Central memory CD8-positive, alpha-beta T cell (primary cell): ENCODE results near the gene OR7C1.
"Not testable (repeated sequence)": the region's sequence is repeated elsewhere in the genome, so short reads cannot be mapped to it uniquely, and the experiment has no call there.

ENCODE experiments used
- ATAC-seq: fragments of 150-1000 bp; cut with Tn5 transposase; replicated peaks from 2 replicates; pipeline ENCODE4 v1.10.0; 2022; ENCODE audit warnings: mild to moderate bottlenecking, moderate FRiP score, moderate number of reproducible peaks; ENCODE audit not compliant: poor library complexity, severe bottlenecking; ENCODE audit errors: extremely low read depth
- DNase-seq, 2 donors: peaks; one replicate each; pipeline ENCODE4 v3.0.0; 2021; ENCODE audit warnings: low spot score in 2 of 2
- H3K27ac Mint-ChIP-seq: one replicate; pipeline ENCODE4 v1.8.0; 2022; ENCODE audit warnings: low read depth, mild to moderate bottlenecking, moderate library complexity, mixed read lengths
- H3K27me3 Mint-ChIP-seq: one replicate; pipeline ENCODE4 v1.8.0; 2022; ENCODE audit warnings: mixed read lengths
- H3K36me3 Mint-ChIP-seq: one replicate; pipeline ENCODE4 v1.8.0; 2022; ENCODE audit warnings: mild to moderate bottlenecking, moderate library complexity, mixed read lengths; ENCODE audit not compliant: insufficient read depth
- H3K4me1 Mint-ChIP-seq: one replicate; pipeline ENCODE4 v1.8.0; 2022; ENCODE audit warnings: mixed read lengths
- H3K4me3 Mint-ChIP-seq: one replicate; pipeline ENCODE4 v1.8.0; 2022; ENCODE audit warnings: mild to moderate bottlenecking, moderate library complexity, mixed read lengths
- H3K9me3 Mint-ChIP-seq: one replicate; pipeline ENCODE4 v1.8.0; 2022; ENCODE audit warnings: mixed read lengths

OR7C1 gene

DNA sequence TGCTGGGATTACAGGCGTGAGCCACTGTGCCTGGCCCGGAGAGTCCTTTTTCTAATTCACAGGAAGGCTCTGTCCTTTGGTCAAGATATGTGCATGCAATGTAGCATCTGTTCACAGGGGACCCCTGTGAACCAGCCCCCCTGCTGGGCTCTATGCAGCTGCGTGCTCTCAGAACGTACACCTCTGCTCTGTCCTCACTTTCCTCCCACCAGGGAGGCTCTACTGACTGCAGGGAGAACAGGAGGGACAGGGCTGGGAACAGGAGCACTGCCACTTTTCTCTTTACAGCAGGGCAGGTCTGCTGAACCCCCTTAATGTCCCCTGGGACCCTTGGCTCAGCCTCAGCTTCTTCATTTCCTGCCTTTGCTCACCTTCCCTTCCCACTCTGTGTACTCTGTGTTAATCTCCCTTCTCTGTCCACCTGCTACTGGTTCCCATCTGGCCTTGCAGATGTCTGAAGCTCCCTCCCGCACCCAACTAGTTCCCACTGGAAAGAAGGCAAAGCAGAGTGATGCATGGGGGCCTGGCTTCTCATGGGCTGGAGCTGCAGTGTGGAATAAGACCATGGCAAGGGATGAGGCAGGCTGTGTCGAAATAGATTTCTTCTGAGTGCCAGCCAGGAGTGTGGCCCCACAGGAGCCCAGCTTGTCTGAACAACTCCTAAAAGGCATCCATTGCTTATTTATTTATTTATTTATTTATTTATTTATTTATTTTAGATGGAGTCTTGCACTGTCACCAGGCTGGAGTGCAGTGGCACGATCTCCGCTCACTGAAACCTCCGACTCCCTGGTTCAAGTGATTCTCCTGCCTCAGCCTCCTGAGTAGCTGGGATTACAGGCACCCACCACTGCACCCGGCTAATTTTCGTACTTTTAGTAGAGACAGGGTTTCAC is 63.8 kb downstream of the OR7C1 start:
- ATAC-seq (no peak), DNase-seq (no peak)
- peaks cover 64% of the 10 kb centered on the region for H3K27me3 Mint-ChIP-seq
- H3K4me3 Mint-ChIP-seq = no peak overlapping the region
- H3K36me3 Mint-ChIP-seq = peaks cover 3% of the 10 kb centered on the region
- H3K27ac Mint-ChIP-seq = no peak overlapping the region
- H3K4me1 Mint-ChIP-seq = peaks cover 5% of the 10 kb centered on the region
- no peaks in the 10 kb centered on the region for H3K9me3 Mint-ChIP-seq

- Mint-ChIP-seq H3K9me3 (no peaks in the 10 kb centered on the region), H3K36me3 (peaks cover 7% of the 10 kb centered on the region), H3K27me3 (peaks cover 59% of the 10 kb centered on the region), H3K4me1 (no peaks in the 10 kb centered on the region), H3K4me3 (no peak overlapping the region), H3K27ac (no peak overlapping the region)
- ATAC-seq (no peak), DNase-seq (no peak)
These were observed 64.8 kb downstream of the OR7C1 start for GRCh38 chr19:14770136-14770535.

GRCh38 chr19:14769201-14769600 is 65.8 kb downstream of the OR7C1 start:
- Mint-ChIP-seq H3K36me3 (peaks cover 7% of the 10 kb centered on the region), H3K27me3 (peaks cover 67% of the 10 kb centered on the region), H3K27ac (no peak overlapping the region), H3K4me1 (peaks cover under 1% of the 10 kb centered on the region), H3K9me3 (no peaks in the 10 kb centered on the region), H3K4me3 (no peak overlapping the region)
- DNase-seq (no peak), ATAC-seq (no peak)

- peaks cover 7% of the 10 kb centered on the region for H3K36me3 Mint-ChIP-seq
- no peak overlapping the region for H3K27ac Mint-ChIP-seq
- H3K4me1 Mint-ChIP-seq = peaks cover 6% of the 10 kb centered on the region
- peaks cover 63% of the 10 kb centered on the region for H3K27me3 Mint-ChIP-seq
- ATAC-seq = no peak
- no peak overlapping the region for H3K4me3 Mint-ChIP-seq
- H3K9me3 Mint-ChIP-seq = no peaks in the 10 kb centered on the region
- DNase-seq = no peak
These were observed 67.0 kb downstream of the OR7C1 start for GRCh38 chr19:14768001-14768400.

GRCh38 chr19:14767466-14767971 is 67.5 kb downstream of the OR7C1 start:
- H3K4me3 Mint-ChIP-seq = no peak overlapping the region
- DNase-seq = no peak
- H3K27me3 Mint-ChIP-seq = peaks cover 62% of the 10 kb centered on the region
- H3K36me3 Mint-ChIP-seq = peaks cover 7% of the 10 kb centered on the region
- H3K4me1 Mint-ChIP-seq = peaks cover 6% of the 10 kb centered on the region
- ATAC-seq = no peak
- no peaks in the 10 kb centered on the region for H3K9me3 Mint-ChIP-seq
- H3K27ac Mint-ChIP-seq = no peak overlapping the region

DNA sequence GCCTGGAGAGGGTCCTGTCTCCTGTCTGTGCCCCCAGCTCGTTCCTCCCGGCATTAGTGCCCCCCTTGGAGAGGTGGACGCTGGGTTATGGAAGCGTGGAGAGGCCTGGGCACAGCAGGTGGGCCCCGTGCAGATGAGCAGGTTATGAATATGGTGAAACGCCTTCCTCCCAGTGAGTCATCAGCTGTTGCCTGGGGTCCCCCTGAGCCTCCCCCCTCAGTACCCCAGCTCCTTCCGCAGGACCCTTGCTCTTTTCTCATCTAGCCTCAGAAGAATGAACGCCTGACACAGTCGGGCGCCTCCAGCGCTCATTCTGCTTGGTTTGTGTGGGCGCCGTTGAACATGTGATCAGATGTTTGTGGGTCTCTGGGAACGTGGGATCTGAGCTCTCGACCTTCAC is 69.1 kb downstream of the OR7C1 start:
- not testable (repeated sequence) for DNase-seq, H3K9me3 Mint-ChIP-seq, H3K4me1 Mint-ChIP-seq, ATAC-seq, H3K4me3 Mint-ChIP-seq, H3K36me3 Mint-ChIP-seq, H3K27ac Mint-ChIP-seq
- H3K27me3 Mint-ChIP-seq = peaks cover 72% of the 10 kb centered on the region

DNA sequence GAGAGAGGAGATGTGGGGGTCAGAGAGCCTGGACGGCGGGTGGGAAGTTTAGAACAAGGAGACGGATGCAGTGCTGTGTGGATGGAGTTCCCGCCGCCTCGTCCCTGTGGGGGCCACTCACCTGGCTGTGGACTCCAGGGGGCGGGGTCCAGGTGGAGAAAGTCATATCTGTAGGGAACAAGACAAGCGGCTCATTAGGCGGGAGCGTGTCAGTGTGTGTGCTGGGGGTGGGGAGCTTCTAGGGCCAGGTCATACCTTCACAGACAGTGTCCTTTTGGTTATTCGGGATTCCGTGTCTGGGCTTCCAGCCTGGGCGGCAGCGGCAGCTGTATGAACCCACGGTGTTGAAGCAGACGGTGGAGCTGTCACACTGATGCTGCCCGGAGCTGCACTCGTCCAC is 69.6 kb downstream of the OR7C1 start:
- H3K4me1 Mint-ChIP-seq, H3K27ac Mint-ChIP-seq, H3K9me3 Mint-ChIP-seq, H3K36me3 Mint-ChIP-seq, H3K4me3 Mint-ChIP-seq, ATAC-seq, DNase-seq: not testable (repeated sequence)
- H3K27me3 Mint-ChIP-seq = peaks cover 73% of the 10 kb centered on the region

GRCh38 chr19:14764401-14764800 is 70.6 kb downstream of the OR7C1 start:
- DNase-seq (no peak), ATAC-seq (no peak)
- Mint-ChIP-seq H3K27me3 (peaks cover 71% of the 10 kb centered on the region), H3K4me1 (peaks cover 6% of the 10 kb centered on the region), H3K36me3 (peaks cover 4% of the 10 kb centered on the region), H3K27ac (no peak overlapping the region), H3K9me3 (peaks cover 9% of the 10 kb centered on the region), H3K4me3 (no peak overlapping the region)

- Mint-ChIP-seq H3K27me3 (peaks cover 63% of the 10 kb centered on the region), H3K4me1 (peaks cover 6% of the 10 kb centered on the region), H3K36me3 (peaks cover 4% of the 10 kb centered on the region), H3K4me3 (no peak overlapping the region), H3K9me3 (peaks cover 9% of the 10 kb centered on the region), H3K27ac (no peak overlapping the region)
- no peak for ATAC-seq
- no peak for DNase-seq
These were observed 71.4 kb downstream of the OR7C1 start for GRCh38 chr19:14763497-14764145.

DNA sequence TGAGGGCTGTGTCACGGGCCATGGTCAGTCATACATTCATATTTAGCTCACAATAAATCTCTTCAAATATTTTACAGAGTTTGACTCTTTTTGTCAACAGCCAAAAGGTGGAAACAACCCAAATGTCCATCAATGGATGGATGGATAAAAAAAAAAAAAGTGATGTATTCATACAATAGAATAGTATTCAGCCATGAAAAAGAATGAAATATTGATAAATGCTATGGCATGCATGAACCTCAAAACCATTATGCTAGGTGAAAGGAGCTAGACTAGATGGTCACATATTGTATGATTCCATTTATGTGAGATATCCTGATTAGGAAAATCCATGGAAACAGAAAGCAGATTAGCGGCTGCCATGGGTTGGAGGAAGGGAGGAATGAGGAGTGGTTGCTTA is 72.9 kb downstream of the OR7C1 start:
- Mint-ChIP-seq H3K4me1 (peaks cover 6% of the 10 kb centered on the region), H3K4me3 (no peak overlapping the region), H3K27ac (no peak overlapping the region), H3K27me3 (peaks cover 50% of the 10 kb centered on the region), H3K9me3 (peaks cover 9% of the 10 kb centered on the region), H3K36me3 (peaks cover 6% of the 10 kb centered on the region)
- ATAC-seq (no peak), DNase-seq (no peak)

- no peak overlapping the region for H3K4me3 Mint-ChIP-seq
- H3K27me3 Mint-ChIP-seq = peaks cover 50% of the 10 kb centered on the region
- DNase-seq = no peak
- H3K9me3 Mint-ChIP-seq = peaks cover 9% of the 10 kb centered on the region
- H3K4me1 Mint-ChIP-seq = peaks cover 6% of the 10 kb centered on the region
- ATAC-seq = no peak
- H3K27ac Mint-ChIP-seq = no peak overlapping the region
- peaks cover 6% of the 10 kb centered on the region for H3K36me3 Mint-ChIP-seq
These were observed 73.4 kb downstream of the OR7C1 start for GRCh38 chr19:14761607-14762006.

GRCh38 chr19:14758816-14759215 is 76.2 kb downstream of the OR7C1 start:
- DNase-seq = no peak
- no peak overlapping the region for H3K27ac Mint-ChIP-seq
- H3K4me3 Mint-ChIP-seq = no peak overlapping the region
- H3K36me3 Mint-ChIP-seq = peaks cover 2% of the 10 kb centered on the region
- no peak for ATAC-seq
- H3K9me3 Mint-ChIP-seq = peaks cover 9% of the 10 kb centered on the region
- peaks cover 2% of the 10 kb centered on the region for H3K4me1 Mint-ChIP-seq
- peaks cover 32% of the 10 kb centered on the region for H3K27me3 Mint-ChIP-seq

- Mint-ChIP-seq H3K36me3 (peaks cover 4% of the 10 kb centered on the region), H3K27ac (no peak overlapping the region), H3K4me3 (no peak overlapping the region), H3K9me3 (no peaks in the 10 kb centered on the region), H3K4me1 (no peaks in the 10 kb centered on the region), H3K27me3 (no peaks in the 10 kb centered on the region)
- DNase-seq = no peak
- ATAC-seq = no peak
These were observed 86.4 kb downstream of the OR7C1 start for GRCh38 chr19:14748601-14749000.
